NCI-H1092 treated with DMSO at 0.1 percent for 48 hours (cell line): ENCODE data around the gene FOXO6.

Experiments used
- DNase-seq: peaks from one replicate; lab custom pipeline; 2025; lab: John Stamatoyannopoulos, UW

Gene FOXO6

DNA sequence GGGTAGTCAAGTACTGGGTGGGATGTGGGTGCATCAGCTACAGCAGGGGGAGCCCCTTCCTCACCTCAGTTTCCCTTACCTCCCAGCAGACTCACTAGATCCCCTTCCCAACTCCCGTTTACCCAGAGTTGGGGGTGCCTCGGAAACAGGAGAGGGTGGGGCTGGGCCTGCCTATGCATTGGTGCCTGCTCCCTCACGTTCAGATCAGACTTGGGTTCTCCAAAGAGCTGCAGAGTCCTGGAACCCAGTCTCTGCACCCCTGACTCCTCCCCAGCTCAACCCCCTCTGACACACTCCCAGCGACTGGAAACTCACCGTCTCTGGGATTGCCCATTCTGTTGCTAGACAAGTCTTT lies 6.0 kb downstream of the FOXO6 start:
- DNase-seq: peak; percentile 50

DNA sequence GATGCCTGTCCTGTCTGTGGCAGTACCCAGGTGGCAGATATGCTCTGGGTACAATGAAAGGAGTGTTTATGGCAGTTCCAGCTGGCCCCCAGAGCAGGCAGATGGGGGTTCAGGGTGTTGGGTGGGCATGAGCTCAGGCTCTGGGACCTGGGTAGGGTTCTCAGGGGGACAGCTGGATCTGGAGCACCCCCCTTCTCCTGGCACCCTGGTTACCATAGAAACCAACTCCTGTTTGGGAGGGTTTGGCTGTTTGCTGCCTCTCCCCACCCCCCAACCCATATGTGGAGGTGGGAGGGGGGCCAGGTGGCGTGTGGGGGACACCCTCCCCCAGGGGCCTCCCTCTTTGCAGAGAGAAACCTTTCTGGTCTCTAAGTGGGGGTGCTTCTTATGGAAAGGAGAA lies 7.1 kb downstream of the FOXO6 start:
- DNase-seq: peak; percentile 11

GRCh38 chr1:41368801-41369200 lies 7.6 kb downstream of the FOXO6 start:
- no peak for DNase-seq

DNA sequence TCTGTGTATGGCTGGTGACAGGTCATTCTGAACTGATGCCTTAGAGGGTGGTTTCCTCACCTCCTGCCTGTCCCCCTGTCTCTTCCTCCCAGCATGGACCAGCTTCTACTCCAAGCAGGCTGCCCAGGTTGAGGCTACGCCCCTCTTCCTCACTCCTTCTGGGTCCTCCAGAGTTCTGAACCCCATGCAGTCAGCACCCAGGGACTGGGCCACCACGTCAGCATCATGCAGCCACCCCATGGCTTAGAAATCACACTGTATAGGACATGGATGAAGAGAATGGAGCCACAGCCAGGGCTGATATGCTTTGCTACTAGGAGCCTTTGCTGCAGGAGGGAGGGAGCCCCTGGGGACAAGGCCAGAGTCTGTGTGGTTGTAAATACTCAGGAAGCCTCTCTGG lies 8.3 kb downstream of the FOXO6 start:
- DNase-seq: no peak

DNA sequence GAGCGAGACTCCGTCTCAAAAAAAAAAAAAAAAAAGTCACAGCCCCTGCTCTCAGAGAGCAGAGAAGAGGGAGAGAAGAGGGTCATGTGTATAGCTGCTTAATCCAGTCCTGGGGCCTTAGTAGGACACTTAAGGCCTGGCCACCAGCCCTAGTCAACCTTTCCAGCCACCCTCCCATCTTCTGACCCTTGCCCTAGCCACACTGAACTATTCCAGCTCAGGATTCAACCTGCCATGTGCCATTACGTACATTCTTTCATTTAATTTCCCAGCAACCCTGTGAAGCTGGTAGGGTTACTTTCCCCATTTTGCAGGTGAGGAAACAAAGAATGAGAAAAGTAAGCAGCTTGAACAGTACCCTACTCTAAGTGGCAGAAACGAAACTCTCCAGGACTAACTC lies 9.0 kb downstream of the FOXO6 start:
- DNase-seq: no peak

DNA sequence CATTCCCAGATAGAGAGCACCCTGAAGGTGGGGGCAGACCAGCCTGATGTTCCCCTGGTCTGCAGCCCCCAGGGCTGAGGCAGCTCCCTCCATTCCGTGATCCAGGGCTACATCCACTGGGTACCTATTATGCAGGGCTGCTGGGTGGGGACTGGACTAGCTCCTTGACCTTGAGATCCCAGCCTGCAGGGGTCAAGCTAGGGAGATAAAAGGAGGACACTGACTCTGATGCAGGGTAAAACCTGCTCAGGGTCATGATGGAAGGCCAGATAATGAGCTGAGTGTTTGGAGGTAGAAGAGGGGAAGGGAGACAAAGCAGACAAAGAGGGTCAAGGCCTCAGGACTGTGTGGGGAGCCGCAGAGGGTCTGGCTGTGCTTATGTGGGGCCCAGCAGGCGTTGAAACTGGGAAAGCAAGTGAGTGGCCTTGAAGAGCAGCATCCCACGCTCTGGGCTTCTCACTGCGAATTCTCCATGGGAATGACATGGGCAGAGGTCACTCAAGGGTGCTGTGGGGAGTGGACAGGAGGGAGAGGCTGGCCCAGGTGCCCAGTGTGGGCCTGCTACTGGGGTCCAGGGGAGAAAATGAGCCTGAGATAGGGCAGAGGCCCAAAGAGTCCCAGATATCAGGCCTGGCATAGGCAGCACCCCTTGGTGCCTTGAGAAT lies 9.7 kb downstream of the FOXO6 start:
- DNase-seq: no peak

DNA sequence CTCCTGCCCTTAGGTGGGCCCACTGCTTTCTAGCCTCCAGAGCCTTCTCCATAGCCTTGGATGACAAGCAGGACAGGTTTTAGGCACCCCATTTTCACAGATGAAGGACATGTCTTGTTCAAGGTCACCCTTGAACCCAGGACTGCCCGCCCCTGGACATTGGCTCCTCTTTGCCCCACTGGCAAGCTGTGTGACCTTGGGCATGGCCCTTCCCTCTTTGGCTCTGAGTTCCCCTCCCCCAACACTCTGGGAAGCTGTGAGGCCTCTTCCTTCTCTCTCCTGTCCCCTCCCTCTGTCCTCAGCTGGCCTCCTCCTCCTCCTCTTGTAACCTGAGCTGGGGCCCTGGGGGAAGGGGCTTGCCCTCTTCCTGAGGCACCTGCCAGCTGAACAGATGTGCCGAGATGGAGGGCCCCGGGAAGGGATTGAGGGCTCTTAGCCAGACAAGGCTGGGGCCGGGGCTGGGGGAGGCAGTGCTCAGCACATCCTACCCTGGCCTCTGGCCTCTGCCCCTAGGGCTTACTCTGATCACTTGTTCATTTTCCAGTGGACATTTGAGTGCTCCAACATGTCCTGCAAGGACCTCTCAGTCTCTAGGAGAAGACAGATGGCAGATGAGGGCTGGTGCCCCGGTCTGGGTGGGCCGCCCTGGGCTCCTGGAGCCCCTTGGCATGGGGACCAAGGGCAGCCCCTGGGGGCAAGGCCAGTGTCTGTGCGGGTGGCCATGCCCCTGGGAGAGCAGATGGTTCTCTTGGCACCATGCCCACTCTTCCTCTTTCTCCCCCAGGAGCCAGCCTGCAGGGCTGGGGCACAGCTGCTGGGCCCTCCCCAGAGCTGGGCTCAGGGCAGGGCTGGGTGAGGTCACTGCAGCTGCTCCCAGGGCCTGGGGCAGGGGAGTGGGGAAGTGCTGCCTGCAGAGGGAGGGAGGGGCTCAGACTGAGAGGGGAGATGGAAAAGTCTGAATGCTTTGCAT lies 10.7 kb downstream of the FOXO6 start:
- peak; percentile 94 for DNase-seq

DNA sequence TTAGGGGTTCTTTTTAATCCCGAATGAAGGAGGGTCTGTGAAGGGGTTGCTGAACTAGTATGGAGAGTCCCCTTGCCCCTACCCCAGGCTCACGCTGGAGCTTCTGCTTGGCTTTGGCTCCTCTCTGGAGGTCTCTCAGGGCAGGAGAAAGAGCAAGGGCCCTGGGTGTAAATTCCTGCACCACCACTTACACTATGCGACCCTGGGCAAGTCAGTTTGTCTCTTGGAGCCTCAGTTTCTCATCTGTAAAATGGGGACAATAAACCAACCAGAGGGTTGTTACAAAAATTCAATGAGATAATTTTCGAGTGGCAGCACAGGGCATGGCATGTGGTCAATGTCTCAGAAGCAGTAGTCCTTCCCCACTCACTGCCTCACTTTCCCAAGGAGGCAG lies 11.4 kb downstream of the FOXO6 start:
- no peak for DNase-seq

- no peak for DNase-seq
Measured at GRCh38 chr1:41373373-41373772, 12.1 kb downstream of the FOXO6 start.

DNA sequence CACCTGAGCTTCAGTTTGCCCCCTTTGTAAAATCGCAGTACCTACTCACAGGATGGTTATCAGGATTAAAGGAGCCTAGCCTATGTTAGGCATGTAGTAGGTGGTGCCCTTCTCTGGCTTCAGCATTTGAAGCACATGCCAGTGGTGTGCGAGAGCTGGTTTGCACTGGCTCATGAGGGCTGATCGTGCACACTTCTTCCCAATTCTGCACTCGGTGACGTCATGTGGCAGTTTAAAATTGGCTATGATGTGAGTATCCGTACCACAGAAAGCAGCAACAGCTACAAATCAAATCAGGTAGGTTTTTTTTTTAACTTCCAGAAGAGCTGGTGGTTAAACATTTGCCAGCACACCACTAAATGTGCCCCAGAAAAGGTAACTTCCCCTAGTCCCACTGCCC lies 13.5 kb downstream of the FOXO6 start:
- DNase-seq: no peak

GRCh38 chr1:41377397-41377796 lies 16.2 kb downstream of the FOXO6 start:
- no peak for DNase-seq

DNA sequence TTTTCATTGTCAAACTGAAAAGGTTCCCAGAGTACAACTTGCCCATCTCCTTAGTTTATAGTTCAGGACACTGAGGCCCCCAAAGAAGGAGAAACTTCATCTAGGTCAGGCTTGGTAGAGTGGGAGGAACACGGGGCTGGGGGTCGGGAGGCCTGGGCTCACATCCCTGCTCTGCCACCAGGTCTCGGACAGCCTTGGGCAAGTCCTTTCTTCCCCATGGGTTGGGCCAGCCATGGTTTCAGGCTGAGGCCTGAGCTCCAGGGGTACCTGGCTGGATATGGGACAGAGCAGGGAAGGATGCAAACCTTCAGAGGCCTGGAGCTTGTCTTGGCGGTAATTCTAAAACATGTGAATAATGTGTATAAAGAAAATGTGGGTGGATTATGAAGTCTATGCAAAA lies 17.0 kb downstream of the FOXO6 start:
- no peak for DNase-seq

GRCh38 chr1:41378999-41379737 lies 17.9 kb downstream of the FOXO6 start:
- no peak for DNase-seq

DNA sequence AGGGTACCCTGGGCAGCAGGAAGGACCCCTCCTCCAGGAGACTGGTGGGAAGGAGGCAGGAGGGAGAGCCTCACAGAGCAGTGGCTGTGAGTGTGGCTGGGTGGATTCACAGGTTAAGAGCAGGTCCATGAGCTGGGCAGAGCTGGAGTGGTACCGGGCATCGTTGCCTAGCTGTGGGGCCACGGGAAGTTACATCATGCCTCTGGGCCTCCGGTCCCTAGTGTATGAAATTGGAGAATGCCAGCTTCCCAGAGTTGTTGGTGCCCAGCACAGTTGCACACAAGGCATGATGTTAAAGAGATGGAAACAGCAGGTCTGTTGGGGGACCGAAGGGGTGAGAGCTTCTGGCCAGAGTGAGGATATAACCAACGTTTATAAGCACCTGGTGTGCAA lies 18.5 kb downstream of the FOXO6 start:
- peak; percentile 54 for DNase-seq

DNA sequence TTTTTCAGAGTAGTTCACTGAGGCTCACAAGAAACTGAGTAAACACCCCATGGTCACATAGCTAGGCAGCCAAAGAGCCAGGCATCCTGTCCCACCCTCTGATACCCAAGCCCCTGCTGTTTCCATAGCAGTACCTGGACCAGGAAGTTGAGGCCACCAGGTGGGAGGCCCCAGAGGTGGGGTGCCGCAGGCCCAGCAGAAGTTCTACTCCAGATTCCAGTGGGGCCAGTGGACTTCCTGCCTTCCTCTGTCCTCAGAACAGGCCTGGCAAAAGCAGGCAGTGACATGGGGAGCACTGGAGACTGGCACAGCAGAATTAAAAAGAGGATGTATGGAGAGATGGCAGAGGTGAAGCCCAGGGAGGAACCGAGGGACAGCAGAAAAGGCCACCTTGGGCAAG lies 19.0 kb downstream of the FOXO6 start:
- no peak for DNase-seq

DNA sequence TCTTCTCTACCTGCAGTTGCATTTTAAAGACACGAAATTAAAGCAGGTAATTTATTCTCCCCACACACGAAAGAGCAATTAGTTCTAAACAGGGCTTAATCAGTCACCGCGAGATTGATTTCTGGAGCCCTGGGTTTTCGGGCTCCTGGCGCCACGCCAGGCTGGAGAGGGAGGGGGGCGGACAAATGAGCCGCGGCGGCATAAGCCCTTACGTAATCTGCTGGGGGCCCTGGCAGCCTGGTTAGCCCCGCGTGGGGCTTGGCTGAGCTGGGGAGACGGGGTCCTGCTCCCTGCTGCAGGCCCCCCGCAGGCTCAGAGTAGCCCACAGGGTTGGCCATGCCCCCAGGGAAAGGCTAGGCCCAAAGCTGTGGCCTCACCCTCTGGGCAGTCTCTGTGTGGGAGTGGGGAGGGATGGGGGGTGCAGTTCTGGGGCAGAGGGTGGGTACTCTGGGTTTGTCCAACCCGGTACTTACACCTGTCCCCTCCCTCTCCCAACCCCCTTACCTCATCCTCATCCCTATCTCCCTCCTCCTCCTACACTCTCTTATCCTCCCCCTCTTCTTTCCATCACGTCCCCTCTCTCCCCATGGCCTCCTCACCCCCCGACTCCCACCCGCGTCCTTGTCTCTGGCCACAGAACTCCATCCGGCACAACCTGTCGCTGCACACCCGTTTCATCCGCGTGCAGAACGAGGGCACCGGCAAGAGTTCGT lies 19.9 kb downstream of the FOXO6 start:
- peak; percentile 73 for DNase-seq

DNA sequence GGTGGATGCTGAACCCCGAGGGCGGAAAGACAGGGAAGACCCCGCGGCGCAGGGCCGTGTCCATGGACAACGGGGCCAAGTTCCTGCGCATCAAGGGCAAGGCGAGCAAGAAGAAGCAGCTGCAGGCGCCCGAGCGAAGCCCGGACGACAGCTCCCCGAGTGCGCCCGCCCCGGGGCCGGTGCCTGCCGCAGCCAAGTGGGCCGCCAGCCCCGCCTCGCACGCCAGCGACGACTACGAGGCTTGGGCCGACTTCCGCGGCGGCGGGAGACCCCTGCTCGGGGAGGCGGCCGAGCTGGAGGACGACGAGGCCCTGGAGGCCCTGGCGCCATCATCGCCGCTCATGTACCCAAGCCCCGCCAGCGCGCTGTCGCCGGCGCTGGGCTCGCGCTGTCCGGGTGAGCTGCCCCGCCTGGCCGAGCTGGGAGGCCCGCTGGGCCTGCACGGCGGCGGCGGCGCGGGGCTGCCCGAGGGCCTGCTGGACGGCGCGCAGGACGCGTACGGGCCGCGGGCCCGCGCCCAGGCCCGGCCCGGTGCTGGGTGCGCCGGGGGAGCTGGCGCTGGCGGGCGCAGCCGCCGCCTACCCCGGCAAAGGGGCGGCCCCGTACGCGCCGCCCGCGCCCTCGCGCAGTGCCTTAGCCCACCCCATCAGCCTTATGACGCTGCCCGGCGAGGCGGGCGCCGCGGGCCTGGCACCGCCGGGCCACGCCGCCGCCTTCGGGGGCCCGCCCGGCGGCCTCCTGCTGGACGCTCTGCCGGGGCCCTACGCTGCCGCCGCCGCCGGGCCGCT lies 20.7 kb downstream of the FOXO6 start:
- DNase-seq: no peak

GRCh38 chr1:41382480-41383090 lies 21.4 kb downstream of the FOXO6 start:
- no peak for DNase-seq

- no peak for DNase-seq
Measured at GRCh38 chr1:41383094-41383852, 22.0 kb downstream of the FOXO6 start.

DNA sequence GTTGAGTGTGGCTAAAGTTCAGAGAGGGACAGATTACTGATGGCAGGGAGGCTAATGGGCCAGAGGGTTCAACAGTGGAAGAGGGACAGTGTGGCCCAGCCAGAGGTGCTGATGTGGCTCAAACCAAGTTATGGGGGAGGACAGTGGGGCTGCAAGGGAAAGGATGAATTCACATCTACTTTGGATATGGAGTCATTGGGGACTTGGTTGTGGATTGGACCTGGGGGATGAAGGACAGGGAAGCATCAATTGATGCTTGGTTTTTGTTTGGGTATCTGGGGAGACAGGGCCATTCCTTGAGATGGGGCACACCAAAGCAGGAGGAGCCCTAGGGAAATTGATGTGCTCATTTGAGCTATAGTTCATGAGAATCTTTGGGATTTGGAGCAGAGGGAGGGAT lies 23.3 kb downstream of the FOXO6 start:
- DNase-seq: no peak
